ENCODE results near the gene STS.

STS gene
- total RNA-seq, result 8.9 to 38.2 (median 17.6) reads per million in 17 experiments

- peak in 3 of 4 experiments; percentile 8 to 56 (median 11) for DNase-seq
Observed at GRCh38 chrX:7147413-7147977, at the start of gene STS. Gene STS (plus strand): TSS chrX:7147712. CDS start chrX:7253200, 105,488 bp downstream.

GRCh38 chrX:7100022-7100421 lies 47.5 kb upstream of the STS start:
- no peak for DNase-seq

DNA sequence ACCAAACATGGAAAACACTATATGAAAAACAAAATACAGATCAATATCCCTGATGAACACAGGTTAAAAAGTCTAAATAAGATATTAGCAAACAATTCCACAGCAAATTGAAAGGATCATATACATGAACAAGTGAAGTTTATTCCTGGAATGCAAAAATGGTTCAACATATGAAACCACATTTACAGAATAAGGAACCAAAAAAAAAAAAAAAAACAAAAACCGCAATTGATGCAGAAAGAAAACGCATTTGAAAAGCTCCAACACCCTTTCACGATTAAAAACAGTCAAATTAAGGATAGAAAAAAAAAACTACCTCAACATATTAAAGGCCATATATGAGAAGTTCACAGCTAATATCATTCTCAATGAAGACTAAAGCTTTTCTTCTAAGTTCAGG lies 45.4 kb upstream of the STS start:
- DNase-seq, result no peak

- no peak for DNase-seq
Observed at GRCh38 chrX:7106649-7107048, 40.9 kb upstream of the STS start.

GRCh38 chrX:7108030-7108429 lies 39.5 kb upstream of the STS start:
- DNase-seq, result no peak

DNA sequence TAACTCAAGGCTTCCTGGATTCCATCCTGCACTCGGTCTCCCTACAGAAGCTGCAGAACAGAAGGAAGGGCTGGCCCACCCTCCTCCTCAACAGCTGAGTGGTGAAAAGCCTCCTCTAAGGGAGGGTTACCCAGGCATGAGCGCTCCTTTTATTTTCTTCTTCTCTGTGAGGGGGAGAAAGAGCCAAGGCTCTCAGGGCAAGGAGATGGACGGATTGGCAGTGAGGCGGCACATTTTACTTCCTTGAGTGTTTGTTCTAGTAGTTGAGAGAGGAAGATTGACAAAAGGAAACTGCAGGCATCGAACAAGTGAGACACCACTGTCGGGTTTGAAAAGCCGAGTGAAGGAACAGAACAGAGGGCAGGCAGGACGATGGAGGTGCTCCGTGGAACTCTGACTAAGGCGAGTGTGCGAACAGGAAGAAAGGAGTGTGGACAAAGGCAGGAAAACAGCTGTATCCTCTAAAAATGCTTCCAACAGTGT lies 38.4 kb upstream of the STS start:
- DNase-seq, result no peak

DNA sequence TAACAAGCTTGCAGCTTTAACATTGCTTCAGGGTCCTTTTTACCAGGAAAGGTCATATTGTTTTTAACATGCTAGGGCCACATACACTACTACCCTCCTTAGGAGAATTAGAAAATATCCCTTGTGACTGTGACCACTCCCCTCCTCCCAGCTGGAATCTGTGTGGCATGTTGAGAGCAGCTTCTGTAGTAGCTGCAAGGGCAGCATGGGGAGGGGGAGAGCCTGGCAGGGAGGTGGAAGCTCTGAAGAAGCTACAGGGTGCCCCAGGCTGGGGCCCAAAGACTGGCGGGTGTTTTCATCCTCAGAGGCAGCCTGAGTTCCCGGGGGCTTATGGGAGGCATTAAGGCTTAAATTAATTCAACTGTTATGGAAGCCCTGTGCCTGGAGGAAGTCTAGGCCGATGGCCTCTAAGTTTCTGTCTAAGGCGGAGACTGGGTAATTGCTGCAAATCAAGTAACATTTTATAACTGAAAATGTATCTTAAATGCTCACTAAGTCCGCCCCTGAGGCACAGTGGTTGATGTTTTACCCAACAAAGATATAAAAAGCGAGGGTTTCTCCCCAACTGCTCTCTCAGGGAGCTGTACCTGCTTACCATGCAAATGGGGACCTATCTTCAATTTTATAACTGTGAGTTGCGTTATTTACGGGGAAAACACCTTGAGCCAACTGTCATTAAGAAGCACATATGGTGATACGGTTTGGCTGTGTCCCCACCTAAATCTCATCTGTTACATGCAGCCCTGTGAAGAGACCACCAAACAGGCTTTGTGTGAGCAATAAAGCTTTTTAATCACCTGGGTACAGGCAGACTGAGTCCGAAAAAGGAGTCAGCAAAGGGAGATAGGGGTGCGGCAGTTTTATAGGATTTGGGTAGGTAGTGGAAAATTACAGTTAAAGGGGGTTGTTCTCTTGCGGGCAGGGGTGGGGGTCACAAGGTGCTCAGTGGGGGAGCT lies 37.4 kb upstream of the STS start:
- DNase-seq, result no peak

DNA sequence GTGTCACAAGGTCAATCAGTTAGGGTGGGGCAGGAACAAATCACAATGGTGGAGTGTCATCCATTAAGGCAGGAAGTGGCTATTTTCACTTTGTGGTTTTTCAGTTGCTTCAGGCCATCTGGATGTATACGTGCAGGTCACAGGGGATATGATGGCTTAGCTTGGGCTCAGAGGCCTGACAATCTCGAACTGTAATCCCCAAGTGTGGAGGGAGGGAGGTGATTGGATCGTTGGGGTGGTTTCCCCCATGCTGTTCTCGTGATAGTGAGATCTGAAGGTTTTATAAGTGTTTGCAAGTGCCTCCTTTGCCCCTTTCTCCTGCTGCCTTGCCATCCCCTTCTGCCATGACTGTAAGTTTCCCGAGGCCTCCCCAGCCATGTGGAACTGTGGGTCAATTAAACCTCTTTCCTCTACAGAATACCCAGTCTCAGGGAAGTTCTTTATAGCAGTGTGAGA lies 36.7 kb upstream of the STS start:
- peak in 1 of 4 experiments; percentile 6 for DNase-seq

DNA sequence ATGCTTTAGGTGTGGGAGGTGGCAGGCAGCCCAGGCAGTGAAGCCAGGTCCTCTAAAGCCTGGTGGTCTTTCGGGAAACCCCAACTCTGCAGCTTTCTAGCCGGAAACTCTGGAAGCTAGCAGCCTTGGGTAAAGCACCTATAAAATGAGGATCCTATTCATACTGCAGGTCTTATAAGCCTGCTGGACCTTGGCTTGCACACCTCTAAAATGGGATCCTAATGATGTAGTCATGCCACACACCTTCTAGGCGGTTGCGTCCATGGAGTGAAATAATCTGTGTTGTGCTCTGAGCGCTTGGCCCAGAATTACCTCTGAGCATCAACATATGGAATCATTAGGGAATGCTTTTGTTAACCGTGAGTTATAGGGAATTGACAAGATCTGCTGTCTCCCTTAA lies 36.0 kb upstream of the STS start:
- no peak for DNase-seq

DNA sequence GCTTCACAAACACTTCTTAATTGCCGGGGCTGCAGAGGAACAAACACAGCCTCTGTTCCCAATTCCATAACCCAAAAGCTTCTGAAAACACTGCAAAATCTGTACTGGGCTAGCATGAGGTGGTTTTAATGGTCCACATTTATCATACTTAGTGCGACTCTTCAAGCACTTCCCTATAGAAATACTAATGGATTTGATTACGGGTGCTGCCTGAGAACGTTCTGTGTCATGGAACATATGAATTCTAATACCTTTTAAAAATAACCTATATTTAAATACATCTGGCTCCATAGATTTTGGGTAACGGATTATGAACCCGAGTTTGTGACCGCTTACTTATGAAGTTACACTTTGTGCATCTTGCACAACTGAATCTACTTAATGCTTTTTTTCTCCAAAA lies 35.4 kb upstream of the STS start:
- DNase-seq, result no peak

- no peak for DNase-seq
Observed at GRCh38 chrX:7115557-7115956, 32.0 kb upstream of the STS start.

- DNase-seq, result no peak
Observed at GRCh38 chrX:7116081-7116480, 31.4 kb upstream of the STS start.

- DNase-seq, result no peak
Observed at GRCh38 chrX:7117587-7117986, 29.9 kb upstream of the STS start.

DNA sequence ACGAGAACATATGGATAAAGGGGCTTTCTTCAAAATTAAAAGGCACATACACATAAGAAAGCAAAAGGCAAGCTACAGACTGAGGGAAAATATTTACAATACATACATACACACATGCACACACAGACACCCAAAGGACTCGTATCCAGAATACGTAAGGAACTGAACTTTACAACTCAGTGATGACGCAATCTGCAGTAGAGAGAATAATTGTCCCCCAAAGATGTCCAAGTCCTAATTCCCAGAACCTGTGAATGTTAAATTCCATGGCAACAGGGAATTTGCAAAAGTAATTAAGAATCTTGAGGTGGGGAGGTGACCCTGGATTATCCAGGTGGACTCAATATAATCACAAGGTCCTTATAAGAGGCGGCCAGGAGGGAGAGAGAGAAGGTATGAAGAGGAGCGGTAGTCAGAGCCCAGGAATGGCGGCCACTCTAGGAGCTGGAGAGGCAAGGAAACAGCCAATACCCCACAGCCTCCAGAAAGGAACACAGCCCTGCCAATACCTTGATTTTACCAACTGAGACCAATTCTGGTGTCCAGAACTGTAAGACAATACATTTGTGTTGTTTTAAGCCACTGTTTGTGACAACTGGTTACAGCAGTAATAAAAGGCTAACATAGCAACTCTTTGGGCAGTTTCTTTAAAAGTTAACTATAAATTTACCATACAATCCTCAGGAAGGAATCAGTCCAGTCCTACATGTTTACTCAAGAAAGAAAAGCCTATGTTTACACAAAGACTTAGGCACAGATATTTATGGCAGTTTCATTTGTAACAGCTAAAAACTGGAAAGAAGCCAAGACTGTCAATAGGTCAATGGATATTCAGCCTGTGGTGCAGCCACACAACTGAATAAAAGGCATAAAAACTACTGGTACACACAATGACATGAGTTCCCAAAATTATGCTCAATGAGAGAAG lies 27.3 kb upstream of the STS start:
- DNase-seq, result peak in 1 of 4 experiments; percentile 5

- peak in 1 of 4 experiments; percentile 11 for DNase-seq
Observed at GRCh38 chrX:7120878-7121219, 26.7 kb upstream of the STS start.

DNA sequence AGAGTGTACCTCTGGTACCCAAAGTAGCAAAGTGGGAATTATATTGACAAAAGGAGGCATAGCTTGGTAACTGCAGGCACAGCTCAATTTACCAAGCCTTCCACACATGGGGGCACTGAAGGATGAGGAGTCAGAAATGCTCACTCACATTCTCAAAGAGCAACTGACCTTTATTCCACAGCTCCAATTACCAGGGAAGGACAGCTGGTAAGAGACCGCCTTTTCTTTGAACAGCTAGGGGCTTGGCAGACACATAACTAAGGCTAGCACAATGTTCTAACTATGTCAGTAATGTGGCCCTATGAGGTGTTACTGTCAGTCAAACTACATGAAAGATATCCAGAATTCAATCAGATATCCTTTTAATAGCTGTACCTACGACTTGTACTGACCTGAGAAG lies 20.5 kb upstream of the STS start:
- no peak for DNase-seq

GRCh38 chrX:7131621-7132020 lies 15.9 kb upstream of the STS start:
- no peak for DNase-seq

- DNase-seq, result peak; percentile 52 to 73 (median 64)
Observed at GRCh38 chrX:7132335-7133049, 15.0 kb upstream of the STS start.

- peak; percentile 24 to 58 (median 45) for DNase-seq
Observed at GRCh38 chrX:7133050-7133440, 14.5 kb upstream of the STS start.

DNA sequence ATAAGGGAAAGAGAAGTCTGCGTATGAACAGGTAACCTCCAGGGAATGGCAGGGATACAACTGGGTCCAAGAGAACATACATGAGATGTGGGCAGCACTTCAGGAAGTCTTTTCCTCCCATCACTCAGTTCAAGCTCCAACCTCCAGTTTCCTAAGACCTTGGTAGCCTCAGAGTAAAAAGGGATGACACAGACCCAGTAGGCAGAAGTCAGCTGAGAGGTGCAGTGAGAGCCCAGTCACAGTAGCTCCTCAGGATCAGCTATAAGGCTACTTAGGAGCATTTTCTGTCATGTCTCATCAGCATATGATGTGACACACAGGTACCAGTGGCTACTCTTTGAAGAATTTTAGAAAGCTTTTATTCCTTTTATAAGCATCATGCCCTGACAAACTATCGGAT lies 12.5 kb upstream of the STS start:
- DNase-seq, result peak; percentile 29 to 63 (median 48)

DNA sequence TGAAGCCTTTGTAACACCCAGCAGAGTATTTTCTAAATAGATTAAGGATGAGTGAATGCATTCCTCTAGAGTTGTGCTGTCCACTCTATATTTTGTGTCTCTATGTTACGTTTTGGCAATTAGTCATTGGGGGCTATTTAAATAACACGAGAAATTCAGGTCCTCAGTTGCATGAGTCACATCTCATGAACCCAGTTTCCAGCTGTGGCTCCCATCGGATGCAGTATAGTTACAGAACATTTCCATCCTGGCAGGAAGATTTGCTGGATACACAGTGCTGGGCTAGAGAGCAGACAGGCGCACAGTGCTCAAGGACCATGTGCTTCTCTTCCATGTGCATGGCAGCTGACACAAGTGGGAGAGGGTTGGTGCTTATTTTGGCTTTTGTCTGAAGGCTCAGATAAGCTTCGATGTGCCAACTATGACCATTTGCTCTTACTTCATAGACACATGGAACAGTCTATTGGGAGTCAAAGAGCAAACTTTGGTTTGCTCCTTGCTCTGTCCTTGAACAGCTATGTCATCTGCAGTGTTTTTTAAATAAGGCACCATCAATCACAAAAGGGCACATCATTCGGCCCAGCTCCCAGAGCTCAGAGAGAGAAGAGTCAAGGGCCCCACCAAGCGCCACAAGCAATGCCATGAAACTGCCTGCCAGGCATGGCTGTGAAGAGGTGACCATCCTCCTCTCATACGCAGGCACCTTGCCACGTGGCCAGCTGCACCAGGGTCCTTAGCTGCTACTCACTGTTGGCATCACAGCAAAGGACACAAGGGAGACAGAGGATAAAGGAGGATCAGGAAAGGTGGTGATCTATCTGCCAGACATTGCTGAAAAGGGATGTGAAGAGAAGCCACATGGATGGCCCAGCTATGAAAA lies 8.1 kb upstream of the STS start:
- peak in 1 of 4 experiments; percentile 4 for DNase-seq
